Ovary (tissue), 3 donors: ENCODE measurements around the gene CKS1B.

Source experiments
- POLR2A ChIP-seq: fragments of 450-650 bp; IDR thresholded peaks from one replicate; pipeline ENCODE4 v1.6.1; 2017; ENCODE audit warnings: antibody characterized with exemption, mild to moderate bottlenecking, moderate library complexity
- TF ChIP-seq, protein P1 (sequence below), 3 donors: fragments of 450-650 bp in 2 of 3; fragments of 200-600 bp in 1 of 3; IDR thresholded peaks; one replicate each; pipeline versions ENCODE4 v1.5.1 to v1.8.0; 2016 to 2022; ENCODE audit warnings: antibody characterized with exemption in 3 of 3, mild to moderate bottlenecking in 1 of 3
- donor health status: DM: no; HTN: no; CAD: no.

DNA sequence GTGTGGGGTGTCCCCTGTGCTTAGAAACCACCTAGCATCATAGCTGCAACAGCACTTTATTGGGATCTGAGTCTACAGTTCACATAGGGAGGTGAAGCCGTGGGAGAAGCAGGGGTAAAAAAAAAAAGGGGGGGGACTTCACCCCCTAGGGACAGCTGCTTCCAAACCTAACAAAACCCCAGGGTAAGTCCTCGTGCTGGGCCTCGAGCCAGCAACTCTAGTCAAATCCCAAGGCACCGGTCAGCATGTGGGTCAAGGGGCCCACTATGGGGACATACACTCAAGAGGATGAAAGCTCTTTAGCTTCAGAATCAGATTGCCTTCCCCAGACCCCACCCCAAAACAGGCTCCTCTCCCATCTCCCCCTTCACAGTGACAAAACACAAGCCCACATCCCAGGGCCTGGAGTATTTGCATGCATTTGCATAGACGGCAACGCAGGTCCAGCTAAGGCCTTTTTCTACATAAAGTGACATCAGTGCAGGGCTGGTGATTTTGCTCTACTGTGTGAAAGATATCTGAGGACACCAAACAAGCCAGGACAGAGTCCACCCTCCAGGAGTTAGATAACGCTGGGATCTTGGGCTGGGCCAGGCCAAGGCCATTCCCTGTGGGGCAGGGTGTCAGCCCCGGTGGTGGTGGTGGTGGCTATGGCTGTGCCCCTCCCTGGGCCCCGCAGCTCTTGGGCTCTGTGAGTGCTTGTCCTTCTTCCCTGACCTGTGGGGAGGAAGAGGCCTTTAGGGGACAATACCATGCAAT is 29.9 kb upstream of the CKS1B start:
- no peak for TF ChIP-seq POLR2A
- TF ChIP-seq, protein P1, sequence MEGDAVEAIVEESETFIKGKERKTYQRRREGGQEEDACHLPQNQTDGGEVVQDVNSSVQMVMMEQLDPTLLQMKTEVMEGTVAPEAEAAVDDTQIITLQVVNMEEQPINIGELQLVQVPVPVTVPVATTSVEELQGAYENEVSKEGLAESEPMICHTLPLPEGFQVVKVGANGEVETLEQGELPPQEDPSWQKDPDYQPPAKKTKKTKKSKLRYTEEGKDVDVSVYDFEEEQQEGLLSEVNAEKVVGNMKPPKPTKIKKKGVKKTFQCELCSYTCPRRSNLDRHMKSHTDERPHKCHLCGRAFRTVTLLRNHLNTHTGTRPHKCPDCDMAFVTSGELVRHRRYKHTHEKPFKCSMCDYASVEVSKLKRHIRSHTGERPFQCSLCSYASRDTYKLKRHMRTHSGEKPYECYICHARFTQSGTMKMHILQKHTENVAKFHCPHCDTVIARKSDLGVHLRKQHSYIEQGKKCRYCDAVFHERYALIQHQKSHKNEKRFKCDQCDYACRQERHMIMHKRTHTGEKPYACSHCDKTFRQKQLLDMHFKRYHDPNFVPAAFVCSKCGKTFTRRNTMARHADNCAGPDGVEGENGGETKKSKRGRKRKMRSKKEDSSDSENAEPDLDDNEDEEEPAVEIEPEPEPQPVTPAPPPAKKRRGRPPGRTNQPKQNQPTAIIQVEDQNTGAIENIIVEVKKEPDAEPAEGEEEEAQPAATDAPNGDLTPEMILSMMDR (IDR thresholded peaks at IDR 0.05): no peak
